HG03575 (cell line): Measurements from ENCODE around the gene LDOC1.
"Not testable (repeated sequence)": the region's sequence is repeated elsewhere in the genome, so short reads cannot be mapped to it uniquely, and the experiment has no call there.

Source experiments
- ATAC-seq: cut with Tn5 transposase; IDR thresholded peaks from one replicate; pipeline ENCODE4 v1.9.1; 2021; ENCODE audit not compliant: unreplicated experiment, insufficient number of reproducible peaks, low FRiP score; ENCODE audit errors: extremely low read depth

The LDOC1 gene

DNA sequence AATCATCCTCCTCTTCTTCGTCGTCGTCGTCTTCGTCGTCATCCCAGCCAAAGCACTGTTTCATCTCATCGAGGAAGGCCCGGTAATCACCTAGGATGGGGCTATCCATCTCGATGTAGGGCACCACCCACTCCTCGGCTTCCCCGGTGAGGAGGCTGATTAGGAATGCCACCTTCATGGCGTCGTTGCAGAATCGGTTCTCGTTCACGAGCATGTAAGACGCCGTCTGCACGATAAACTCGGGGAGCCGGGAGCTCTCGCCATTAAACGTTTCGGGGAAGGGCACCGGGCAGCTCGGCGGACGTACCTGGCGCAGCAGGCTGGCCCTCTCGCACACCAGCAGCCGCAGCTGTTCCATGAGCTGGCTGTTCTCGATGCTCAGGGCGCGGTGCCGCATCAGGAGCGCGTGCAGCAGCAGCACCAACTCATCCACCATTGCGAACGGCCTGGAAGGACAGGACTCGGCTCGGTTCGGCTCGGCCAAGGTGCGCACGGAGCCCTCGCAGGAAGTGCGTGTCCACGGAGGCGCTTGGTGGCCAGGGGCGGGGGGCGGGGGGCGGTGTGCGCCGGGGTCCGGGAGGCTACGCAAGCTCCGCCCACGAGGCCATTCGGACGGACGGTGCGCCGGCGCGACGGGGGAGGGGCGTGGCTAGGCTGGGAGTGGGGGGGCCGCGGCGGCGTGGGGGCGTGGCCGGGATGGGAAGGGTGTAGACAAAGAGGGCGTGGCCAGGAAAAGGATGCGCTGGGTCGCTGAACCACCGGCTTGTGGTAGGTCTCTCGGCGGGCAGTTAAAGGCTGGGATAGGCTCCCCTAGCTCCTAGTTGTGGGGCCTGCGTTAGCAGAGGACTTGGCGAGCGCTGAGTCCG lies at the start of gene LDOC1:
LDOC1 (minus strand) TSS at position 544 of the 866 bp plus-strand sequence; CDS start at position 436, 108 bp downstream.
- no peak for ATAC-seq

DNA sequence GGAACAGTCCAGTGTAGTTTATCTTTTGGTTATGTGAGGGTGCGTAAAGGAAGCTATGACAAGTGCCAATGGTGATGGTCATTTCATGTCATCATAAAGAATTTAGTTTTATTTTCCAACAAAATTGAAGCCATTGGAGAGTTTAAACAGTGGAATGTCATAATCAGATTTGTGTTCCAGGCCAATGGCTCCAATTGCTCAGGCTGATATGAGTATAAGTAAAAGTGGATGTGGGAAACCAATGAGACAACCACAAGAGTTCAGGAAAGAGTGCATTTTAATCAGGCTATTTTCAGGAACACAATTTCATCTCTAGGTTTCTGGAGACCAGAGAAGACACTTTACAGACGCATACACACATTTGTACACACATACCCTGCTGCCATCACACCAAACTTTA lies 44.7 kb upstream of the LDOC1 start:
- ATAC-seq = no peak

DNA sequence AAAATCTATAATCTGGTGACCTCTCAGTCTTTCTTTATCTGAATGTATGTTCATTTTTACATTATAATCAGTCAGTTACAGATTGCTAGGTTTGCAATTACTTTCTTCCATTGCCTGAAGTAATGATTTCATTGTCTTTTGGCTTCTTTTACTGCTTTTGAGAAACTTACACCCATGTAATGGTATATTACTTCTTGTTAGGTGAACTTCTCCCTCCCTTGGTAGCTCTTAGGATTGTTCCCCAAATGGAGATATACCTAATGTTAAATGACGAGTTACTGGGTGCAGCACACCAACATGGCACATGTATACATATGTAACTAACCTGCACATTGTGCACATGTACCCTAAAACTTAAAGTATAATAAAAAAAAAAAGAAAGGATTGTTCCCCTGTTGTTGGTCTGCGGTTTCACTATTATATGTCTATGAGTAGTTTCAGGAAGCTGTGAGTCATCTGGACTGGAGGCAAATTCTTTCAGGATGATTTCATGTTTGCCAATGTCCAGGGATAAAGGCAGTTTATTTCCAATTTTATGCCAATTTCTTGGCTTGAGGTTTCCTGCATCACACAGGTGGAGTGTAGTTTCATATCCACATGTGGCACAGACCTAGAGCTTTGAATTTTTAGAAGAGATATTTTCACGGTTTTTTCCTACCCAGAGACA lies 43.5 kb upstream of the LDOC1 start:
- no peak for ATAC-seq

DNA sequence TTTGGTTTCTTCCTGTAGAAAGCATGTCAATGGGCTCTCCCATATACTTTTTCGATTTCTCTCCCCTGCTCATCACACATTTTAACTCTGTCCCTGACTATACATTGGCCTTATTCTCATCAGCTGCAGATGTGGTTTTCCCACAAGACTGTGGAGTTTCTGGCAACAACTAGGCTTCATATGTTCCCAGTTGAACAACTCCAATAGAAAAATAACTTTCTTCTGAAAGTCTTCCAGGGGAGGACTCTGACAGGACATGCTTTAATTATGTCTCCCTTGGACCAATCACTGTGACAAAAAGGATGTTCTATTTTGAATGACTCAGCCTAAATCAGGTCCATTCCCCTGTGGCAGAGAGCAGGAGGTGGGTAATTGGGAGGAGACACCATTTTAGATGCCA lies 37.3 kb upstream of the LDOC1 start:
- no peak for ATAC-seq

DNA sequence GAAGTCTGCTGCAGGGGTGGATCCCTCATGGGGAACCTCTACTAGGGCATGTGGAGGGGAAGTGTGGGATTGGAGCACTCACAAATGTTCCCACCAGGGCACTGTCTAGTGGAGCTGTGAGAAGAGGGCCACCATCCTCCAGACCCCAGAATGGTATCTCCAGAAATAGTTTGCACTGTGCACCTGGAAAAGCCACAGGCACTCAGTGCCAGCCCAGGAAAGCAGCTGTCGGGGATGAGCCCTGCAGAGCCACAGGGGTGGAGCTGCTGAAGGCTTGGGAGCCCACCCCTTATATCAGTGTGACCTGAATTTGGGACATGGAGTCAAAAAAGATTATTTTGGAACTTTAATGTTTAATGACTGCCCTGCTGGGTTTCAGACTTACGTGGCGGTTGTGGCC lies 25.0 kb upstream of the LDOC1 start:
- ATAC-seq = no peak

DNA sequence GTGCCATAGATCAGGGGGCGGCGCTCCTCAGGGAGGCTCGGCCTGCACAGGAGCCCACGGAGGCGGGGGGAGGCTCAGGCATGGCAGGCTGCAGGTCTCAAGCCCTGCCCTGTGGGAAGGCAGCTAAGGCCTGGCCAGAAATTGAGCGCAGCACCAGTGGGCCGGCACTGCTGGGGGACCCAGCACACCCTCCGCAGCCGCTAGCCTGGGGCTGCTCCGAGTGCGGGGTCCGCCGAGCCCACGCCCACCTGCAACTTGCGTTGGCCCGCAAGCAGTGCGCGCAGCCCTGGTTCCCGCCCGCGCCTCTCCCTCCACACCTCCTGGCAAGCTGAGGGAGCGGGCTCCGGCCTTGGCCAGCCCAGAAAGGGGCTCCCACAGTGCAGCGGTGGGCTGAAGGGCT lies 11.6 kb upstream of the LDOC1 start:
- not testable (repeated sequence) for ATAC-seq

DNA sequence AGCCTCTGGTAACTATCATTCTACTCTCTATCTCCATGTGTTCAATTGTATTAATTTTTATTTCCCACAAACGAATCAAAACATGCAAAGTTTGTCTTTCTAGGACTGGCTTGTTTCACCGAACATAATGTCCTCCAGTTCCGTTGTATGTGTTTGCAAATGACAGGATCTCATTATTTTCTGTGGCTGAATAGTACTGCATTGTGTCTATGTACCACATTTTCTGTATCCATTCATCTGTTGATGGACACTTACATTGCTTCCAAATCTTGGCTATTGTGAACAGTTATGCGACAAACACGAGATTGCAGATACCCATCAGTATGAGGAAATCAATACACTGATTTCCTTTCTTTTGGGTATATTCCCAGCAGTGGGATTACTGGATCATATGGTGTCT lies 8.4 kb upstream of the LDOC1 start:
- ATAC-seq = no peak

DNA sequence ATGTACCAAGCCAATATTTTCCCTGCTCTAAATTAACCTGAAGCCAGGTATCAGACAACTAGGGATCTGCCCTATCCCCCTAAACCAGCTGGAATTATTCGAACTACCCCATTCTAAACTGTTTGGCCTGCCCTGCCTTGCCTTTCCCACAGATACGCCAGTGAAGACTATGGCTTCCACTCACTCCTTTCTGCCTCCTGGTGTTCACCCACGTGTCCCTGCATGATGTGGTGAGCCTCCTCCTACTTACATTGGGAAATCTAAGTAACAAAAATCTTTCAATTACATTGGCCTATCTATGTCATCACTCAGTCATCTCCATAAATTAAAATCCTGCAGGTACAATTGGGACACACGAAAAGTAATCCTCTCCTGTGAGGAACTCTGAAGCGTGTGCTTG lies 6.1 kb upstream of the LDOC1 start:
- no peak for ATAC-seq

DNA sequence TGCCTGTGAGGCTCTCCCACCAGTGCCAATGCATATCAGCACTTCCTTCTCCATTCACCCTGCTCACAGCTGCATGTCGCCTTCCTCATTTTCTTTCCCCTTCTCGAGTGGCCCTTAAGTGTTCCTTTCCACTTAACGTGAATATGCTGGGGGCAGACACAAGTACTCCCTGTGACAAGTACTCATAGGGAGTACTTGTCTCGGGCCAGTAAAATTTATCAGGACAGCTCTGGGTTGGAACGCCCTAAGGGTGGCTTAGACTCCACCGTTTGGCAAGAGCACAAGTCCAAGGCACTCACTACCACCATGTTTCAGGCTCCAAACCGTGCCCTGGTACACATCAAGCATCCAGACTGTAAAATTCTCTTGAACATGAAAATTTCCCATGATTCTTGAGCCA lies 3.9 kb upstream of the LDOC1 start:
- ATAC-seq = no peak

DNA sequence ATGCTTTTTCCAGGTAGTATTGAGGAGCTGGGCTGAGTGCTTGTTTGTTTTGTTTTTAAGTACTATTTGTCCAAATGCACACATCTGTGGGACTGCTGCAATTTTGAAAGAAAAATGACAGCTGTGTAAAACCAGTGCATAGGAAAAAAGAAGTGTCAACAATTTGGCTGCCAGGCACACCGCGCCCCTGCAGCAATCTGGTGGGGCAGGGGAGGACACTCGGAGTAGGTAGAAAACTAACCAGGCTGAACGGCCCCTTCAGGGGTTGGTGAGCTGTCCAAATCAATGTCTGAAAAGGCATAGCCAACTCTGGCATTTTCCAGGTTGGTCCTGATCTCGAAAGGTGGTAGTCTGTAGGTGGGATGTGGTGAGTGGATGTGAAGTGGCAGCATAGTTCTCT lies 1.1 kb downstream of the LDOC1 start:
- ATAC-seq = no peak

DNA sequence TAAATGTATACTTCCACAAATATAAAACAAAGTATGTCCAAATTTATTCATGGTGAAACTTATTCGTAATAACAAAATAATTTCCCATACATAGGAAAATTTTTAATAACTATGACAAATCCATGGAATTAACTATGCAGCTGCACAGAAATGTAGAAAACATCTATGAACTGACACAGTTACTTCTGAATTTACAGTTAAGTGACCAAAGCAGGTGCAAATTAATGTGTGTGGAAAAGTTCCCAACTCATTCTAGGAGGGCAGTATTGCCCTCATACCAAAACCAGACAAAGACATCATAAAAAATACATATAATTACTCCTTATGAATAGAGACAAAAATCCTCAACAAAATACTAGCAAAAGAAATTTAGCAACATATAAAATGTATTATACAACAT lies 12.5 kb downstream of the LDOC1 start:
- no peak for ATAC-seq

DNA sequence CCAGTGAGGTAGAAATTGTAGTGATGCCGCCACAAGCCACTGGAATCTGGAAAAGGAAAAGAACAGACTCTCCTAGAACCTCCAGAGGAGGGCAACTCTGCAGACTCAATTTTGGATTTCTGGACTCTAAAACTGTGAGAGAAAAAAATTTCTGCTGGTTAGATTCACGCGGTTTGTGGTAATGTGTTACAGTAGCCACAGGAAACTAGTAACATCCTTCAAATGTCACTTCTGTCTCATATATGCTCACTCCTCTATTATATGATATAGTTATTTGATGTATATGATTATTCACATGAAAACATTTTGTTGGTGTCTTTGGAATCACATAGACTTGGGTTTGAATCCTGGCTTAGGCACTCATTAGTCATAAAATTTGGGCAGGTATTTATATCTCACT lies 18.8 kb downstream of the LDOC1 start:
- no peak for ATAC-seq

DNA sequence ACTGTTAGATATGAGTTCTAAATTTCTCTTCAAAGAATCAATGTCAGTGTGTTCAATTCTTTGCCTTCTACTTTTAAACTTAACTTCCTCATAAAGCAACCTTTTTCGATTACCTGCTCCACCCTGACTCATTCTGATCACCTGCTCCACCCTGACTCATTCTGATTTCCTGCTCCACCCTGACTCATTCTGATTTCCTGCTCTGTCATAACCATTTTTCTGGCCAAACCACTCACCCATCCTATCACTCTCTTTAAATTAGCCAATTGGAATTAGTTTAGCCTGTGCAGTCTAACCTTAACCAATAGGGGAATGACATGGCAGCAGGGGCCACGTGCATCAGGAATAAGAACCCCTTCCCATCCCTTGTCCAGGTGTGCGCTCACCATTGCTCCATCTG lies 21.7 kb downstream of the LDOC1 start:
- ATAC-seq = not testable (repeated sequence)

DNA sequence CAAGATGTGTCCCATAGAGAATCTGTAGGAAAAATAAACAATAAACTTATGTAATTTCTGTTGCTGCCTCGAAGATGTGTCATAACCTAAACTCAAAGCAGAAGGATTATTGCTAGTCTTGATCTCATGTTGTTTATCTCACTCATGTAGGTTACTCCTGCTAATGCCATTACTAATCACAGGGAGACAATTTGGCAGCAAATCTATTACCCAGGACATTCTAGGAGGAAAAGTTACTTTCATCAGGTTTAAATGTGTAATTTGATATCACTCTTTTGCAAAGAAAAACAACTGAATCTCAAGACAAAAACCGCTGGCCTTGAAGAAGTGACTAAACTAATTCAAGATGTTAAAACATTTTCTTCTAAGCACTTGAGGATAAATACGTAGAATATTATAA lies 34.0 kb downstream of the LDOC1 start:
- no peak for ATAC-seq

DNA sequence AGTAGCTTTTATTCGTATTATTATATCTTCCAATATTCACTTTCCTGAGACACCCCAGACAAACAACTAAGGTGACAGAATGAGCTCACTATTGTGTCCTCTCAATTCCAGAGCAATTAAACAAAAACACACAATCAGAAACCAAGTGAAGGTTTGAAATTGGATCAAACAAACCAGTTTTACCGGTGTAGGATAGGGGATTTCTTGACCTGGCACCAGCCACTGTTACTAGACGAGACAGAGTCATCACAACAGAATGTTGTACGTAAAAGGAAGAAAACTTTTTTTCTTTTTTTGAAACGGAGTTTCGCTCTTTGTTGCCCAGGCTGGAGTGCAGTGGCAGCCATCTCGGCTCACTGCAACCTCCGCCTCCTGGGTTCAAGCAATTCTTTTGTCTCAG lies 43.7 kb downstream of the LDOC1 start:
- no peak for ATAC-seq

DNA sequence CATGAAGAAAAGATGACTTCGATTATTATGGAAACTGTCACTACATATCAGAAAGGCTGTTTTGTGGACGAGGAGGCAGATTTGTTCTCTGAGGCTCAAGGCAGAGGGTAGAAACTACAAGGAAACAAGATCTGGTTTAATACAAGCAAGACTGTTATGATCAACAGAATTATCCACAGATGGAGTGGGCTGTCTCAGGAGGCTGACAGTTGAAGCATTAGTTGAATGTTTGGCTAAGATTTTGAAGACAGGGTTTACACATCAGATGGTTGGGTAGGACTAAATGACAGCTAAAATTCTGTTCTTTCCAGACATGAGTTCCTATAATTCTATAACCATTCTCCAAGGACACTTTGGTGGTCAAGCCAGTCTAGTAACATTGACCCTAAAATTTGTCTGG lies 49.8 kb downstream of the LDOC1 start:
- ATAC-seq = no peak
